EH (cell line): ENCODE measurements around the gene GNG14.
"Not testable (repeated sequence)": the region's sequence is repeated elsewhere in the genome, so short reads cannot be mapped to it uniquely, and the experiment has no call there.

Source experiments
- DNase-seq: peaks from one replicate; pipeline ENCODE4 v3.0.0-alpha.2; 2015; ENCODE audit warnings: low read depth

Gene GNG14

DNA sequence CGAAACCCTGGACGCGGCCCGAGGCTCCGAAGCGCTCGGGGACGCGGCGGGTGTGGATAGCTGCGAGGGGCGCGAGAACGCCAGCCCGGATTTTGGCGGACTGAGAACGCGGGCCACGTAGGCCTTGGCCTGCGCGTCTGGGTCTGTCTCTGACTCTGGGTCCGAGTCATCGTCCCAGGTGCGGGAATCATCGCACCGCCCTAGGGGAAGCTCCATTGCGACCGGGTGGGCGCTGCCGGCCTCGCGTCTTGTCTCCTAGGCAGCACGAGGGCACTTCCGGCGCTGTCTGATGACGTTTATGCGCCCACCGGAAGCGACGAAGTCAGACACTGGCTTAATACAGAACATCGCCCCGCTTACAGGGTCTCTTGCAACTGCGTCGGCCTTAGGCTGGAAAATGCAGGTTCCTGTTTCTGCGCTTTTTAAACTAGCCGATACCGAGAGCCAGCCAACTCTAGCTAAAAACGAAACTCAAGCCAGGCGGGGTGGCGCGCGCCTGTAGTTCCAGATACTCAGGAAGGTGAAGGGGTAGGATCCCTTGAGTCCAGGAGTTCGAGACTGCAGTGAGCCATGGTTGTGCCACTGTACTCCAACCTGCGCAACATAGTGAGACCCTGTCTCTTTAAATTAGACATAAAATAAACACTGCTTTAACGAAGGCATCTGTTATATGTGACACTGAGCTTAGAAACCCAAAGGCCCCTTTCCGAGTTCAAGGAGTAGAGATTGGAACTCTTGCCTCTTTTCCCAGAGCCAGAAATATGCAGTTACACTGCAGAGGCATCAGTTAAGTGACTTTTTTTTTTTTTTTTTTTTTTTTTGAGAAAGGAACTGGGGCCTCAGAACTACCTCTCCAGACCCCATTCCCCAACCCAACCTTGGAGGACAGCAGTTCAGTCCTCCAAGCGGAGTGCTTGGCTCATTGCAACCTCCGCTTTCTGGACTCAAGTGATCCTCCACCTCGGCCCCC lies 8.9 kb downstream of the GNG14 start, which contains the start of gene FBXW9:
FBXW9 (minus strand) TSS at position 266 of the 970 bp plus-strand sequence; CDS start at position 216, 50 bp downstream.
- peak; percentile 94 for DNase-seq

- not testable (repeated sequence) for DNase-seq
These were observed 9.6 kb downstream of the GNG14 start for GRCh38 chr19:12697425-12697824.

- DNase-seq = no peak
These were observed 10.3 kb downstream of the GNG14 start for GRCh38 chr19:12698138-12698537.

GRCh38 chr19:12701596-12702282 lies 13.9 kb downstream of the GNG14 start:
- DNase-seq = no peak

- DNase-seq = peak; percentile 52
These were observed 15.2 kb downstream of the GNG14 start for GRCh38 chr19:12703046-12703445.

DNA sequence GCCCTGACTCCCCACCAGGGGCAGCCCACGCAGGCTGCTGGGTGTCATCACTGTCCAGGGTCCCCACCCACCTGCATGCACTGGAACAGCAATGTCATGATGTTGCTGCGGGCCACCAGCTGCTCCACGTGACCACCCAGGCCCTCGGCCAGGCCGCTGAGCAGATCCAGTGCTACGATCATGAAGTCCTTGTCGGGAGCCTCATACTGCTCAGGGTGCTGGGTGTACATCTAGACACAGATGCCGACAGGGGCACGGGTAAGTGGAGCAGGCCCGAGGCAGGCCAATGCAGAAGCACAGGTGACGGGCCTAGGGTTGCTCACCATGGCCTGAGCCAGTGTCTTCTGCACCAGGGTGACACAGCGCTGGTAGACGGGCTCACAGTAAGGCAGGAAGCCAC lies 17.4 kb downstream of the GNG14 start:
- no peak for DNase-seq

DNA sequence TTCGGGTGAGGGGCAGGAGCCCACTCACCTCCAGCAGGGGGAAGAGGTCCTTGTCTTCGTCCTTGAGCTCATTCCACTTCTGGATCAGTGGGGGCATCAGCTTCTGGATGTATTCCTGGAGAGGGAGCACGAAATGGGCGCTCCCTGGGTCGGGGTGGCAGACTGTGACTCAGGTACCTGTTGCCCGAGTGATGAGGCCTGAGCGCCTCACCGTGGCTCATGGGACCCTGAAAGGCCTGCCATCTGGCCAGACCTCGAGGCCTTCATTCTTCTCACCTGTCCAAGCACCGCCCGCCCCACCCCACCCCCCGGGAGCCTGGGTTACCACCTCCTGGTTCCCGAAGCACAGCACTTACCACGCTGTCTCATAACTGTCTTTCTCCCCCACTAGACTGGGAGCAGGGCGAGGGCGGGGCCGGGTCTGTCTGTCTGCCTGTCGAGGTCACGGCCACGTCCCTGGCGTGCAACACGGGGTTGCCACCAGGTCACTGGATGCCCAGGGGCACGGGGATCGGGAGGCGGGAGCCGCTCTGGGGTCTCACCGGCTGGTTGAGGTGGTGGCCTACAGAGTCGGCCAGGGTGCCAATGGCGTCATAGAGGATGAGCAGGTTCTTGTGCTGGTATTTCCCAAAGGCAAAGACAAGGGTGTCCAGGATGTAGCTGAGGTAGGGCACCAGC lies 18.0 kb downstream of the GNG14 start:
- no peak for DNase-seq

- no peak for DNase-seq
These were observed 18.5 kb downstream of the GNG14 start for GRCh38 chr19:12706332-12706718.

GRCh38 chr19:12708641-12709040 lies 20.8 kb downstream of the GNG14 start:
- no peak for DNase-seq

- no peak for DNase-seq
These were observed 23.4 kb downstream of the GNG14 start for GRCh38 chr19:12711187-12711586.

GRCh38 chr19:12712077-12712476 lies 24.3 kb downstream of the GNG14 start:
- DNase-seq = not testable (repeated sequence)

DNA sequence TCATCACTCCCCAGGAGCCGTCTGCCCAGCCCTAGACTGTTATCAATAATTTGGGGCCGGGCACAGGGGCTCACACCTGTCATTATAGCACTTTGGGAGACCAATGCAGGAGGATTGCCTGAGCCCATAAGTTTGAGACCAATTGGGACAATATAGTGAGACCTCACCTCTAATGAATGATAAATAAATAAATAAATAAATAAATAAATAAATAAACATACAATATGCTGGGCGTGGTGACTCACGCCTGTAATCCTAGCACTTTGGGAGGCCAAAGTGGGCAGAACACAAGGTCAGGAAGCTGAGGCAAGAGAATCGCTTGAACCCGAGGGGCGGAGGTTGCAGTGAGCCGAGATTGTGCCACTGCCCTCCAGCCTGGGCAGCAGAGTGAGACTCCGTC lies 25.5 kb downstream of the GNG14 start:
- DNase-seq = not testable (repeated sequence)

DNA sequence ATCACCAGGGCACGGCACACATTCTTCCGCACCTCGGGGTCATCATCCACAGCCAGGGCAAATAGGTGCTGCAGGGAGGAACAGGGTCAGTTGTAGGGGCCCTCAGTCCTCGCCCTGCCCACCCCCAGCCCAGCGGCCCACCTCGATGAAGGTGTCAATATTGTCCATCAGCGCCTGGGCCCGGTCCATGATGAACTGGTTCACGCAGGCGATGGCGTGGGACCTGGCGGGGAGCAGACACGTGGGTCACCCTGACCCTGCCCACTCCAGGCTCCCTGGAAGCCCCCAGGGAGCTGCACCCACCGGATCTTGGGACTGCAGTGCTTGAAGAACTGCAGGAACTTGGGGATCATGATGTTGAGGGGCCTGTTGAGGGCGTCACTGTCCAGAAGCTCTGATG lies 27.3 kb downstream of the GNG14 start:
- no peak for DNase-seq

DNA sequence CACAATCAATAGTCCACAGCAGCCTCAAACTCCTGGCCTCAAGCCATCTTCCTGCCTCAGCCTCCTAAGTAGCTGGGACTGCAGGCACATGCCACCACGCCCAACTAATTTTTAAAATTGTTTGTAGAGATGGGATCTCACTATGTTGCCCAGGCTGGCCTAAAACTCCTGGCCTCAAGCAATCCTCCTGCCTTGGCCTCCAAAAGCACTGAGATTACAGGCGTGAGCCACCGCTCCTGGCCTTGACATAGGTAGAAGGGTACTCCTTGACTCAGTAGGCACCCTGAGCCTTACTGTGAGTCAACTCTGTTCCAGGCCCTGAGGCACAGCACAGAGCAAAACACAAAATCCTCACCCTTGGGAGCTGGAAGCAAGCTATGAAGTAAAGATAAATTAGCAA lies 28.1 kb downstream of the GNG14 start:
- no peak for DNase-seq

DNA sequence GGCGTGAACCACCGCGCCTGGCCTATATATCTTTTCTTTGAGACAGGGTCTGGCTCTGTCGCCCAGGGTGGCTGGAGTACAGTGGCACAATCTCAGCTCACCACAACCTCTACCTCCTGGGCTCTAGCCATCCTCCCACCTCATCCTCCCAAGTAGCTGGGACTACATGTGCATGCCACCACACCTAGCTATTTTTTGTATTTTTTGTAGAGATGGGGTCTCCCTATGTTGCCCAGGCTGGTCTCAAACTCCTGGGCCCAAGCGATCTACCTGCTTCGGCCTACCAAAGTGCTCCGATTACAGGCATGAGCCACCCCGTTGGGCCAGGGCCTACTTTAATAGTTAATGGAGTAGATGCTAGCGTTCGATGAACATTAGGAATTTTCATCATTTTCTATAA lies 32.5 kb downstream of the GNG14 start:
- DNase-seq = no peak

DNA sequence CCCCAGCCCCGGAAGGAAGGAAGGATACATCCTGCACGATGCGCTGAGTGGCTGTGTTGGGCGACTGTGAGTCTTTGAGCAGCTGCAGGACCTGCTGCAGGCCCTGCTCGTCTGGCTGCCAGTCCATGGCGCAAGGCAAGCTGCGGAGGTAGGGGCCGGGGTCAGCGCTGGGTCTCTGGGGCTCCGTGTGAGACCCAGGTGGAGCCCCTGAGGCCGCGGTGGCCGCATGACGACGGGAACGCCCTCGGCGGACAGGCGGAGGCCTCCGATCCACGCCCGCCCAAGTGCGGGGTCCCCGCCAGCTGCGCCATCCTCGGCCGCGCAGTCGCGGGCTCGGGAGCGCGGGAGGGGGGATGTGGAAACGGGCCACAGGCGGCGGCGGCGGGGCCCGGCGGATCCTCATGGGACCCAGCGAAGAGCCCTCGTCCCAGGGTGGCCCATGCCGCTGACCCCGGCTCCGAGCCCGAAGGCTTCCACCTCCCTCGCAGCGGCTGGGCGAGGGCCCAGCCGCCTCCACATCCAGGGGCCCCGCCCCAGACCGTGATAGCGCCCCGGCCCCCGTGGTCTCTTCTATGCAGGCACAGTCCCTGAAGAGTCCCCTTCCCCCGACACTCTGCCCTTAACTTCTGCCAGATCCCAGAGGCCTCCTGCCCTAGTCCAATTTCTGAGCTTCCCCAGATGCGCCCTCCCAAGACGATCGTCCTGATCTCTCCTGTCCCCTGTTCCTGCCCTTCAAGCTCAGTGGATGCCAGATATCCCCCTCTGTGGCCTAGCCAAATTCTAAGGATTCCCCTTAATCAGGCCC lies 33.3 kb downstream of the GNG14 start:
- peak; percentile 45 for DNase-seq

DNA sequence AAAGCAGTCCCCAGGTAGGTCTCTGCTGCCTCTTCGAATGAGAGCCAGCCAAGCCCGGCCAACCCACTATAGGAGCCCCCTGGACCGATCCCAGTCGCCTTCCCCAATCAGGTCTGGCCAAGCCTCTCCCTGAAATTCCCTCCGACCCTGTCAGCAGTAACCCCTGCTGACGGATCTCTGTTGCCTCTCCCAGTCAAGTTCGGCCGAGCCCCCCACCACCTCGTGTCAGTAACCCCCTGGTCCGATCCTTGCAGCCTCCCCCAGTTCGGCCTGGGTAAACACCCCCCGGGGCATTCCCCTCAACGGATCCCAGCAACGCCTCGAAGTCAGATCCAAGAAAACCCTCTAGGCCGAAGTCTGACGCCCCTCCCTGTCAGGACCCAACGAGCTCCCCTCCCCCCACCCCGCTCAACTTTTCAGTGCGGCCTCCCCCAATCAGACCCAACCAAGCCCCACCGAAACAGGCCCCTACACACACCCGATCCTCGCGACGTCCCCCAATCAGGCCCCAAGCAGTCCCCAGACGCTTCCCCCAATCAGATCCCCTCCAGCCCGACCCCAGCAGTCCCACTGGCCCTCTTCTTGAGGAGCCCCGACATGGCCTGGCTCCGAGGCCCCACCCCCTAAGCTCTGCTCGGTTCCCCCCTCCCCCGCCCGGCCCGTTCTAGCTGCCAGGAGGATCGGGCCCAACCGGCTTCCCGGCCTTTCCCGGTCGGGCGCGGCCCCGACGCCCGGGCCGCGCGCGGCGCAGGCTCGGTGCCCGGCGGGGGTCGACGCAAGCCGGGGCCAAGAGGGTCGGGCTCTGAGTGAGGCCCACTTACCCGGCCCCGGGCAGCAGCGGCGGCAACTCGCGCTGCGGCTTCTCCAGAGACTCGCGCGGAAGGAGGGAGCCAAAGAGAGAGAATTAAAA lies 34.1 kb downstream of the GNG14 start:
- DNase-seq = peak; percentile 76

DNA sequence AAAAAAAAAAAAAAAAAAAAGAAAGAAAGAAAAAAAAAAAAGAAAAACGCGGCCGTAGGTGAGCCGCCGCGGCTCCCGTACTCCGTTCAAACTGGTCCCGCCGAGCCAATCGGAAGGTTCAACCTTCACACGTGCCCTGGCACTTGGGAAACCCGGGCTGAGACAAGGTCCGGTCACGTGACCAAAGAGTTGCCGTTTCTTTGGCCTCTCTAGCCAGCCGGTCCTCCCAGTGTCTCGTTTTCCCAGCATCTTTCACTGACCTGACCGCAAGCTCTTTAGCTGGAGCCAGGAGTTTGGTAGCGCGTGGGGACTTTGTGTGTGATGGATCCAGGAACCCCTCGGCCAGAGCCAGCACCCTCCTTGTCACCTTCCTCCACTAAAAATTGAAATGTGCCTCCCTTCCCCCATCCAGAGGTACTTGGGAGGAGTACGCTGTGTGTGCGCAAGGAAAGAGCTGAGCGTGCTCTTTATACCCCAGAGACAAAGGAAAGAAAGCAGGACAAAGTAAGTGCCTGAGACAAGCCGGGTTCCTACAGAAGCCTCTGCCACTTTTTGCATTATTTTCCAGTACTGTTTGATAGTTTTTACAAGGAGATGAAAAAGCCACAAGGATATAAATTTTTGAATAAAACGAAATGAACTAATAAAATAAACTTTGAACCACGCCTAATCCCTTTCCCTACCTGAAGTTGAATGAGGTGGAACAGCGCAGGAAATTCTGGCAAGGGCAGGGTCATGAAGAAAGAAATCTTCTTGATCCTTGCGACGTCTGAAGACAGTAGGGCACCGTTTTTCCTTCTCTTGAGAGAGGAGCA lies 35.0 kb downstream of the GNG14 start:
- peak; percentile 99 for DNase-seq

GRCh38 chr19:12723381-12723640 lies 35.5 kb downstream of the GNG14 start:
- DNase-seq = peak; percentile 7
